Measurements from ENCODE around the gene PGLYRP2.

DNA sequence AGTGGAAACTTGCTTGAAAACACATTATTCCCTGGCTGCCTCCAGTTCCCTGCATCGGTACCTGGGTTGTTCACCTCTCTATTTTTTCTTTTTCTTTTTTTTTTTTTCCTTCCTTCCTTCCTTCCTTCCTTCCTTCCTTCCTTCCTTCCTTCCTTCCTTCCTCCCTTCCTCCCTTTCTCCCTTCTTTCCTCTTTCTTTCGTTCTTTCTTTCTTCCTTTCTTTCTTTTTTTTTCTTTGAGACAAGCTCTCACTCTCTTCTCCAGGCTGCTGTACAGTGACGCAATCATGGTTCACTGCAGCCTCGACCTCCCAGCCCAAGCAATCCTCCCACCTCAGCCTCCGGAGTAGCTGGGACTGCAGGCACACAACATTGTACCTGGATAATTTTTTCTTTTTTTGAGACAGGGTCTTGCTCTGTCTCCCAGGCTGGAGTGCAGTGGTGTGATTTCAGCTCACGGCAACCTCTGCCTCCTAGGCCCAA lies 11.5 kb downstream of the PGLYRP2 start:
- no peak for TF ChIP-seq CTCF (IDR thresholded peaks at IDR 0.05)
- no peak for TF ChIP-seq EP300 (IDR thresholded peaks at IDR 0.05)
- TF ChIP-seq POLR2A (IDR thresholded peaks at IDR 0.05; ENCODE audit: low read depth): no peak
- TF ChIP-seq POLR2AphosphoS5 (IDR thresholded peaks at IDR 0.05): no peak

All from esophagus muscularis mucosa (tissue), 4 donors.